Glutamatergic neuron (in vitro differentiated cells): ENCODE data around the gene PHF14. TPM values are rescaled to one million over a fixed set of nuclear protein-coding genes. Genes with fewer than 3 reads are reported as not detected.

Source experiments
- DNase-seq: peaks from one replicate; pipeline ENCODE4 v3.0.0; 2022
- H3K27ac Mint-ChIP-seq: one replicate; pipeline ENCODE4 v1.8.0; 2020; ENCODE audit warnings: mild to moderate bottlenecking, mixed read lengths, inconsistent platforms; ENCODE audit not compliant: unreplicated experiment
- H3K27me3 Mint-ChIP-seq: one replicate; pipeline ENCODE4 v1.8.0; 2020; ENCODE audit warnings: mild to moderate bottlenecking, moderate library complexity, mixed read lengths, inconsistent platforms; ENCODE audit not compliant: unreplicated experiment
- H3K36me3 Mint-ChIP-seq: one replicate; pipeline ENCODE4 v1.8.0; 2020; ENCODE audit warnings: mild to moderate bottlenecking, mixed read lengths, inconsistent platforms; ENCODE audit not compliant: unreplicated experiment
- H3K4me1 Mint-ChIP-seq: one replicate; pipeline ENCODE4 v1.8.0; 2020; ENCODE audit warnings: mild to moderate bottlenecking, low read depth, mixed read lengths, inconsistent platforms; ENCODE audit not compliant: unreplicated experiment
- H3K4me3 Mint-ChIP-seq: one replicate; pipeline ENCODE4 v1.8.0; 2020; ENCODE audit warnings: mild to moderate bottlenecking, mixed read lengths, inconsistent platforms; ENCODE audit not compliant: unreplicated experiment
- H3K9me3 Mint-ChIP-seq: one replicate; pipeline ENCODE4 v1.8.0; 2020; ENCODE audit warnings: mild to moderate bottlenecking, moderate library complexity, mixed read lengths, inconsistent platforms; ENCODE audit not compliant: unreplicated experiment
- CTCF ChIP-seq: fragments of 200-600 bp; sonication (generic); IDR thresholded peaks from one replicate; pipeline ENCODE4 v1.5.0; 2021; ENCODE audit not compliant: partially characterized antibody, unreplicated experiment
- total RNA-seq: library from RNA; stranded (reverse); fragmentation: NEBNext Ultra II Directional; extraction: Animal tissue kit (Norgen Biotek cat#: 25700); gene quantifications from one replicate; pipeline ENCODE4 v1.2.1, GENCODE V29; 2021; ENCODE audit not compliant: unreplicated experiment

The PHF14 gene
- total RNA-seq, 1 donor from 2014 or later: 90.1 TPM

- Mint-ChIP-seq H3K9me3 (no peaks in the 10 kb centered on the region), H3K27me3 (no peaks in the 10 kb centered on the region), H3K36me3 (no peaks in the 10 kb centered on the region), H3K27ac (no peak overlapping the region), H3K4me1 (peaks cover 6% of the 10 kb centered on the region), H3K4me3 (no peak overlapping the region)
- no peak for DNase-seq
- no peak for TF ChIP-seq CTCF
Observed at GRCh38 chr7:11135573-11135972, 161.9 kb downstream of the PHF14 start.

DNA sequence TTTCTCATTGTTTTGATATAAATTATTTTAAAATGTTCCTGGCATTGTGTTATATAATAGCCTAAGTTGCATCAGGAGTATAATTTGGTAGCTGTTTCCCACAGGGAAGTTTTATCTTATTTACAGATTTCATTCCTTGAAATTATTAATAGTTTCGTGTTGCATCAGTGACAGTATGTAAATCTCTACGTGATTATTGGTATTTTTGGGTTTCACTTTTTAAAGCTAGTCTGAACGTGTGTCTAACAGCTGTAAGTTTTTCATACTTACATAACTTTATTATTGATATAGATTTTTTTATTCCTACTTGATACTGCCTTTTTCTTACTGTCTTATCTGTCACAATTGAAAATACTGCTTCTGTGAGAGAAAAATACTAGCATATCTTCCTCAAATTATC, 167.9 kb downstream of the PHF14 start:
- no peak overlapping the region for H3K27ac Mint-ChIP-seq
- no peak for DNase-seq
- H3K27me3 Mint-ChIP-seq: no peaks in the 10 kb centered on the region
- no peaks in the 10 kb centered on the region for H3K4me1 Mint-ChIP-seq
- no peaks in the 10 kb centered on the region for H3K9me3 Mint-ChIP-seq
- no peak for TF ChIP-seq CTCF
- no peaks in the 10 kb centered on the region for H3K36me3 Mint-ChIP-seq
- H3K4me3 Mint-ChIP-seq: no peak overlapping the region

- H3K4me3 Mint-ChIP-seq: no peak overlapping the region
- no peak for TF ChIP-seq CTCF
- H3K36me3 Mint-ChIP-seq: no peaks in the 10 kb centered on the region
- DNase-seq: no peak
- H3K27me3 Mint-ChIP-seq: peaks cover 2% of the 10 kb centered on the region
- H3K27ac Mint-ChIP-seq: no peak overlapping the region
- no peaks in the 10 kb centered on the region for H3K9me3 Mint-ChIP-seq
- peaks cover 4% of the 10 kb centered on the region for H3K4me1 Mint-ChIP-seq
Observed at GRCh38 chr7:11153694-11154093, 180.0 kb downstream of the PHF14 start.

DNA sequence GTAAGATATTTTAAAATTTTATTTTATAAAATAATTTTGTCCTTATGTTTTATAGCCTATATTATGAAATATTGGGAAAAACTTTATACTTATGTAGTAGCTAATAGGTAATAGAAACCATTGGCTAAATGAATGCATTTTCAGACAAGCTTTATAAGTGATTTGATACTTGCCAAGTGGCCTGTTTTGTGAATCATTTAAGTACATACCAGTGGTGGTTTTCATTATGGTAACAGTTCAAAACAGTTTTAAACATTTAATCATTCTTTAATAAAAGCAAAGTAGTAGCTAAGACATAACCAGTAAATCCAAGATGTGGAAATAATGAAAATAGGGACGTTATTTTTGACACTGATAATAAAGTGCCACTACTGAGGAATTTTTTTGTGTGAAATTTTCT, 182.2 kb downstream of the PHF14 start:
- H3K4me3 Mint-ChIP-seq: no peak overlapping the region
- H3K27ac Mint-ChIP-seq: no peak overlapping the region
- no peak for TF ChIP-seq CTCF

GRCh38 chr7:11161499-11161898, 187.8 kb downstream of the PHF14 start:
- H3K36me3 Mint-ChIP-seq: no peaks in the 10 kb centered on the region
- peaks cover 1% of the 10 kb centered on the region for H3K27me3 Mint-ChIP-seq
- H3K27ac Mint-ChIP-seq: no peak overlapping the region
- no peak for DNase-seq
- H3K9me3 Mint-ChIP-seq: no peaks in the 10 kb centered on the region
- H3K4me3 Mint-ChIP-seq: no peak overlapping the region
- H3K4me1 Mint-ChIP-seq: peaks cover 5% of the 10 kb centered on the region
- no peak for TF ChIP-seq CTCF

More for the DNA sequence above, 182.2 kb downstream of the PHF14 start:
- H3K4me1 Mint-ChIP-seq: no peaks in the 10 kb centered on the region
- no peaks in the 10 kb centered on the region for H3K9me3 Mint-ChIP-seq
- peaks cover 2% of the 10 kb centered on the region for H3K27me3 Mint-ChIP-seq
- no peak for DNase-seq
- no peaks in the 10 kb centered on the region for H3K36me3 Mint-ChIP-seq
